K562 (cell line): Measurements from ENCODE around the gene ECT2. TPM values are rescaled to one million over a fixed set of nuclear protein-coding genes. Genes with fewer than 3 reads are reported as not detected.

Source experiments
- FOXK2 ChIP-seq, 2 experiments: fragments of 450-650 bp; IDR thresholded peaks in 1 of 2; conservative IDR thresholded peaks in 1 of 2; 2 replicates each; pipeline ENCODE4 v1.6.1; 2016; ENCODE audit warnings: low read depth in 2 of 2, mild to moderate bottlenecking in 1 of 2
- FOXM1 ChIP-seq, 2 experiments: fragments of 450-650 bp in 1 of 2; sonication (generic) in 1 of 2; formaldehyde crosslinking in 1 of 2; IDR thresholded peaks; 2 replicates each; pipeline versions ENCODE4 v1.6.1 to v1.9.0; 2017 to 2022; ENCODE audit warnings: low read depth in 2 of 2, mild to moderate bottlenecking in 2 of 2, missing genetic modification reagents in 1 of 2, moderate library complexity in 1 of 2
- KLF16 ChIP-seq: IDR thresholded peaks from 2 replicates; pipeline ENCODE4 v1.6.1; 2016; ENCODE audit warnings: antibody characterized with exemption
- MAFK ChIP-seq: IDR thresholded peaks from 2 replicates; pipeline ENCODE4 v1.6.1; 2011; ENCODE audit warnings: low read length, improper control_type of control experiment
- SMARCA4 ChIP-seq: fragments of 450-650 bp; IDR thresholded peaks from 2 replicates; pipeline ENCODE4 v1.6.1; 2016
- ZNF232 ChIP-seq: sonication (generic); formaldehyde crosslinking; IDR thresholded peaks from 2 replicates; pipeline ENCODE4 v1.8.0; 2022; ENCODE audit warnings: mild to moderate bottlenecking, missing genetic modification reagents
- ZNF324 ChIP-seq: fragments of 250-450 bp; sonication (Bioruptor Pico); IDR thresholded peaks from 2 replicates; pipeline ENCODE4 v1.4.0; 2020; ENCODE audit warnings: mild to moderate bottlenecking
- ZNF76 ChIP-seq: fragments of 250-450 bp; sonication (Bioruptor Pico); IDR thresholded peaks from 2 replicates; pipeline ENCODE4 v1.4.0; 2020; ENCODE audit warnings: mild to moderate bottlenecking, moderate library complexity, borderline replicate concordance
- polyA plus RNA-seq, 8 experiments: library from polyadenylated mRNA; depleted of rRNA in 4 of 8; stranded (reverse) in 5 of 8; unstranded in 3 of 8; fragments of >200 nt; fragmentation: Nextera tagmentation in 2 of 8; fragmentation: Illumina TruSeq in 1 of 8; extraction: Ambion mirVana in 2 of 8; extraction: Trizol in 1 of 8; gene quantifications; 2 replicates each; pipeline versions ENCODE4 v1.2.1 to v1.2.3, GENCODE V29; 2011 to 2014; ENCODE audit warnings: inconsistent platforms in 1 of 8, missing spikeins in 1 of 8
- total RNA-seq, 7 experiments: library from RNA; depleted of rRNA in 6 of 7; stranded (reverse); fragments of >200 nt in 6 of 7; fragmentation: Illumina TruSeq in 2 of 7; extraction: Trizol in 2 of 7; gene quantifications; 2 replicates each; pipeline versions ENCODE4 v1.2.1 to v1.2.3, GENCODE V29; 2011 to 2021; ENCODE audit warnings: low replicate concordance in 1 of 7
- TF ChIP-seq, protein P1 (sequence below), 3 experiments: fragments of 200-800 bp in 1 of 3; fragments of 250-450 bp in 1 of 3; fragments of 450-650 bp in 1 of 3; sonication (Bioruptor Pico) in 1 of 3; sonication (Bioruptor generic) in 1 of 3; formaldehyde crosslinking in 1 of 3; IDR thresholded peaks; 2 replicates each; pipeline versions ENCODE4 v1.6.1 to v1.8.0; 2016 to 2022; ENCODE audit warnings: mild to moderate bottlenecking in 2 of 3, missing genetic modification characterization in 2 of 3, missing compliant biosample characterization in 1 of 3, moderate library complexity in 1 of 3
- TF ChIP-seq, protein P2 (sequence below), 2 experiments: fragments of 450-650 bp in 1 of 2; sonication (generic) in 1 of 2; formaldehyde crosslinking in 1 of 2; IDR thresholded peaks in 1 of 2; conservative IDR thresholded peaks in 1 of 2; 2 replicates each; pipeline versions ENCODE4 v1.6.1 to v1.8.1; 2016 to 2023; ENCODE audit warnings: mild to moderate bottlenecking in 2 of 2, moderate library complexity in 2 of 2, inconsistent platforms in 1 of 2, missing genetic modification reagents in 1 of 2
- TF ChIP-seq, protein P3 (sequence below): fragments of 450-650 bp; IDR thresholded peaks from 2 replicates; pipeline ENCODE4 v1.6.1; 2016; ENCODE audit warnings: antibody characterized with exemption
- TF ChIP-seq, protein P4 (sequence below): fragments of 250-450 bp; sonication (Bioruptor Pico); IDR thresholded peaks from 2 replicates; pipeline ENCODE4 v1.5.0; 2022; ENCODE audit warnings: mild to moderate bottlenecking
- TF ChIP-seq, protein P5 (sequence below): fragments of 450-650 bp; IDR thresholded peaks from 2 replicates; pipeline ENCODE4 v1.6.1; 2016; ENCODE audit warnings: mild to moderate bottlenecking

Gene ECT2
- total and polyA plus RNA-seq, 9 of the 15 experiments (the other 6 are each of a cell fraction or from before 2014, with no cell fraction given) = 19.0 to 53.0 (median 36.5) TPM

DNA sequence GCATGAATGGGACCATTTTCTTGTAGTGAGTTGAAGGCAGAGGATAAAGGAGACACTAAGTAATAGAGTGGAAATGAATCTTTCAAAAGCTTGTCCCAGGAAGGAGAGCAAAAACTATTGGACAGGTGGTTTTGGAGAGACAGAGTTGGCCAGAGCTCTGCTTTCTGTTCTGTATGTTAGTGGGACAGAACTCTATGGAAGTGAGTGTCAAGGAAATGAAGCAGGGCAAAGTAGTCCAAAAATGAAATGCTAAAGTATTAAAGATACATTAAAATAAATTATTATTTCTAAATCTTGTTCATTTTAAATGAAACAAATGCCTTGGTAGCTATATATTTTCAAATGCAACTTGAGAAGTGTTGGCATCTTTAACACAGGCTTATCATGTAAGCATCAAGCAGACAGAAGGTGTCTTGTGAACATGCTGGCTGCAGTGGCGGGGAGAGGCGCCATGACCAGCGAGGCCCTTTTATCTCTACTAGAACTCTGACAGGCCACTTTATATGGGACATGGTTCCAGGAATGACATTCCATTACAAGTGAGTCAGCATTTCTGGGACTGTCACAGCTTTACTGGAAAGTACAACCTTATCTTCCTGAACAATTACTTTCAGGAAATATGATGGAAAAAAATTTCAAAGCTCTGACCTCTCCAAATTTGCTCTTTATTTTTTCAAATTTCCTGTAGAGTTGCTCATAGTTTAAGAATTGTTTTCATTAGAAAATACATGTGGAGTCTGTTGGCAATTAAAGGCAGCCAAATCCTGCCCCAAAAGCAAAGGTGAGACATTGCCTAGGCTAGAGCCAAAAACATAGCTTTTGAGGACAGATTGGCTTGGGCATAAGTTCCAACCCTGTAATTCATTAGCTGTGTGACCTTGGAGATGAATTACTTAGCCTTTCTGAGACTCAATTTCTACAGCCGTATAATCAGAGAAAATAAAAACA lies 106.5 kb downstream of the ECT2 start (continued):
- TF ChIP-seq, protein P1, sequence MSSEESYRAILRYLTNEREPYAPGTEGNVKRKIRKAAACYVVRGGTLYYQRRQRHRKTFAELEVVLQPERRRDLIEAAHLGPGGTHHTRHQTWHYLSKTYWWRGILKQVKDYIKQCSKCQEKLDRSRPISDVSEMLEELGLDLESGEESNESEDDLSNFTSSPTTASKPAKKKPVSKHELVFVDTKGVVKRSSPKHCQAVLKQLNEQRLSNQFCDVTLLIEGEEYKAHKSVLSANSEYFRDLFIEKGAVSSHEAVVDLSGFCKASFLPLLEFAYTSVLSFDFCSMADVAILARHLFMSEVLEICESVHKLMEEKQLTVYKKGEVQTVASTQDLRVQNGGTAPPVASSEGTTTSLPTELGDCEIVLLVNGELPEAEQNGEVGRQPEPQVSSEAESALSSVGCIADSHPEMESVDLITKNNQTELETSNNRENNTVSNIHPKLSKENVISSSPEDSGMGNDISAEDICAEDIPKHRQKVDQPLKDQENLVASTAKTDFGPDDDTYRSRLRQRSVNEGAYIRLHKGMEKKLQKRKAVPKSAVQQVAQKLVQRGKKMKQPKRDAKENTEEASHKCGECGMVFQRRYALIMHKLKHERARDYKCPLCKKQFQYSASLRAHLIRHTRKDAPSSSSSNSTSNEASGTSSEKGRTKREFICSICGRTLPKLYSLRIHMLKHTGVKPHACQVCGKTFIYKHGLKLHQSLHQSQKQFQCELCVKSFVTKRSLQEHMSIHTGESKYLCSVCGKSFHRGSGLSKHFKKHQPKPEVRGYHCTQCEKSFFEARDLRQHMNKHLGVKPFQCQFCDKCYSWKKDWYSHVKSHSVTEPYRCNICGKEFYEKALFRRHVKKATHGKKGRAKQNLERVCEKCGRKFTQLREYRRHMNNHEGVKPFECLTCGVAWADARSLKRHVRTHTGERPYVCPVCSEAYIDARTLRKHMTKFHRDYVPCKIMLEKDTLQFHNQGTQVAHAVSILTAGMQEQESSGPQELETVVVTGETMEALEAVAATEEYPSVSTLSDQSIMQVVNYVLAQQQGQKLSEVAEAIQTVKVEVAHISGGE (CRISPR knock-in tag; IDR thresholded peaks at IDR 0.05) = no peak
- TF ChIP-seq ZNF324 (no peak), SMARCA4 (peak; percentile 92), ZNF76 (CRISPR knock-in tag) (no peak), ZNF232 (no peak), KLF16 (no peak), MAFK (peak; percentile 92), FOXK2 (conservative IDR thresholded peaks at IDR 0.05 in 1 of 2, IDR thresholded peaks at IDR 0.05 in 1 of 2; ENCODE audit: low read depth in 2 of 2) (no peak; a peak in 1 of 4 replicates), FOXM1 (IDR thresholded peaks at IDR 0.05; ENCODE audit: low read depth) (0 out of 2 replicates have a peak, but pooled peaks have one; percentile 35), FOXM1 (CRISPR knock-in tag; IDR thresholded peaks at IDR 0.05; ENCODE audit: low read depth) (no peak)
- TF ChIP-seq, protein P2, sequence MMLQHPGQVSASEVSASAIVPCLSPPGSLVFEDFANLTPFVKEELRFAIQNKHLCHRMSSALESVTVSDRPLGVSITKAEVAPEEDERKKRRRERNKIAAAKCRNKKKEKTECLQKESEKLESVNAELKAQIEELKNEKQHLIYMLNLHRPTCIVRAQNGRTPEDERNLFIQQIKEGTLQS (IDR thresholded peaks at IDR 0.05) = peak; percentile 74; the same call in 1 of the 2 replicates
- TF ChIP-seq, protein P2 (CRISPR knock-in tag; conservative IDR thresholded peaks at IDR 0.05) = no peak
- TF ChIP-seq, protein P3, sequence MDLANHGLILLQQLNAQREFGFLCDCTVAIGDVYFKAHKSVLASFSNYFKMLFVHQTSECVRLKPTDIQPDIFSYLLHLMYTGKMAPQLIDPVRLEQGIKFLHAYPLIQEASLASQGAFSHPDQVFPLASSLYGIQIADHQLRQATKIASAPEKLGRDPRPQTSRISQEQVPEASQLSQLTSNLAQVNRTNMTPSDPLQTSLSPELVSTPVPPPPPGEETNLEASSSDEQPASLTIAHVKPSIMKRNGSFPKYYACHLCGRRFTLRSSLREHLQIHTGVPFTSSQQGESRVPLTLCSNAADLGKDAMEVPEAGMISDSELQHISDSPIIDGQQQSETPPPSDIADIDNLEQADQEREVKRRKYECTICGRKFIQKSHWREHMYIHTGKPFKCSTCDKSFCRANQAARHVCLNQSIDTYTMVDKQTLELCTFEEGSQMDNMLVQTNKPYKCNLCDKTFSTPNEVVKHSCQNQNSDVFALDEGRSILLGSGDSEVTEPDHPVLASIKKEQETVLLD = no peak
- TF ChIP-seq, protein P4, sequence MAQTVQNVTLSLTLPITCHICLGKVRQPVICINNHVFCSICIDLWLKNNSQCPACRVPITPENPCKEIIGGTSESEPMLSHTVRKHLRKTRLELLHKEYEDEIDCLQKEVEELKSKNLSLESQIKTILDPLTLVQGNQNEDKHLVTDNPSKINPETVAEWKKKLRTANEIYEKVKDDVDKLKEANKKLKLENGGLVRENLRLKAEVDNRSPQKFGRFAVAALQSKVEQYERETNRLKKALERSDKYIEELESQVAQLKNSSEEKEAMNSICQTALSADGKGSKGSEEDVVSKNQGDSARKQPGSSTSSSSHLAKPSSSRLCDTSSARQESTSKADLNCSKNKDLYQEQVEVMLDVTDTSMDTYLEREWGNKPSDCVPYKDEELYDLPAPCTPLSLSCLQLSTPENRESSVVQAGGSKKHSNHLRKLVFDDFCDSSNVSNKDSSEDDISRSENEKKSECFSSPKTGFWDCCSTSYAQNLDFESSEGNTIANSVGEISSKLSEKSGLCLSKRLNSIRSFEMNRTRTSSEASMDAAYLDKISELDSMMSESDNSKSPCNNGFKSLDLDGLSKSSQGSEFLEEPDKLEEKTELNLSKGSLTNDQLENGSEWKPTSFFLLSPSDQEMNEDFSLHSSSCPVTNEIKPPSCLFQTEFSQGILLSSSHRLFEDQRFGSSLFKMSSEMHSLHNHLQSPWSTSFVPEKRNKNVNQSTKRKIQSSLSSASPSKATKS (CRISPR knock-in tag) = no peak
- TF ChIP-seq, protein P5, sequence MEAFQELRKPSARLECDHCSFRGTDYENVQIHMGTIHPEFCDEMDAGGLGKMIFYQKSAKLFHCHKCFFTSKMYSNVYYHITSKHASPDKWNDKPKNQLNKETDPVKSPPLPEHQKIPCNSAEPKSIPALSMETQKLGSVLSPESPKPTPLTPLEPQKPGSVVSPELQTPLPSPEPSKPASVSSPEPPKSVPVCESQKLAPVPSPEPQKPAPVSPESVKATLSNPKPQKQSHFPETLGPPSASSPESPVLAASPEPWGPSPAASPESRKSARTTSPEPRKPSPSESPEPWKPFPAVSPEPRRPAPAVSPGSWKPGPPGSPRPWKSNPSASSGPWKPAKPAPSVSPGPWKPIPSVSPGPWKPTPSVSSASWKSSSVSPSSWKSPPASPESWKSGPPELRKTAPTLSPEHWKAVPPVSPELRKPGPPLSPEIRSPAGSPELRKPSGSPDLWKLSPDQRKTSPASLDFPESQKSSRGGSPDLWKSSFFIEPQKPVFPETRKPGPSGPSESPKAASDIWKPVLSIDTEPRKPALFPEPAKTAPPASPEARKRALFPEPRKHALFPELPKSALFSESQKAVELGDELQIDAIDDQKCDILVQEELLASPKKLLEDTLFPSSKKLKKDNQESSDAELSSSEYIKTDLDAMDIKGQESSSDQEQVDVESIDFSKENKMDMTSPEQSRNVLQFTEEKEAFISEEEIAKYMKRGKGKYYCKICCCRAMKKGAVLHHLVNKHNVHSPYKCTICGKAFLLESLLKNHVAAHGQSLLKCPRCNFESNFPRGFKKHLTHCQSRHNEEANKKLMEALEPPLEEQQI = peak; percentile 66
